Measurements from ENCODE around the gene ALKBH4.

- TF ChIP-seq EZH2 (IDR thresholded peaks at IDR 0.05; ENCODE audit: low read length, unreplicated experiment): no peak
- TF ChIP-seq CTCF (conservative IDR thresholded peaks at IDR 0.05; ENCODE audit: low read depth, low read length): no peak
Observed at GRCh38 chr7:102417105-102417504, 47.6 kb downstream of the ALKBH4 start.
